Measurements from ENCODE around the gene TNS4.
A peak's percentile ranks its signal among the peaks of the same experiment; 100 is the strongest.

TNS4 gene

GRCh38 chr17:40453881-40454612 is 47.4 kb downstream of the TNS4 start:
- DNase-seq, result no peak

GRCh38 chr17:40452921-40453378 is 48.5 kb downstream of the TNS4 start:
- DNase-seq, result no peak

DNA sequence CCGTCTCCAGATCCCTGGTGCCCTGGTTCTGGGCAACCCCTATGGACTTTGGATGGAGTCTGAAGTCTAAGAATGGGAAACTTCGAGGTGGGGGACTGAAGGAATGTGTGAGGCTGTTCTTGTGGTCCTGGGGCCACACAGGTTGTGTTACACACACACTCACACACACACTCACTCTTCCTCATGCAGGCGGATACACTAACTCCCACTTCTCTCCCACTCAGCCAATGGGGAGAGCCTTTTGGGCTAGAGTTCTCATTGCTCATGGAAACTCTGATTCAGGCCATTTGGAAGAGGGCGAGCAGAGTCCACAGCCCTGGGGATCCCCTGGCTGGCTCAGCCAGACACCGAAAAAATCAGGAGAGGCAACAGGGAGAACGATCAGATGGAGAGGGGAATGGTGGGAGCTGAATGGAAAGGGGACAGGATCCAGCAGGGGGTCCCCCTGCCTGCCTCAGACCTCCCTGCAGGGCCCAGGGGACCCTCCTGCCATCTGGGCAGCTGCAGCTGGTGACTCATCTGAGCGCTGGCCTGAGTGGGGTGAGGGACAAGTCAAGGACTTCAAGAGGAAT is 49.1 kb downstream of the TNS4 start:
- no peak for DNase-seq

- peak; percentile 71 for DNase-seq
Measured at GRCh38 chr17:40451420-40451819, 50.0 kb downstream of the TNS4 start.

DNA sequence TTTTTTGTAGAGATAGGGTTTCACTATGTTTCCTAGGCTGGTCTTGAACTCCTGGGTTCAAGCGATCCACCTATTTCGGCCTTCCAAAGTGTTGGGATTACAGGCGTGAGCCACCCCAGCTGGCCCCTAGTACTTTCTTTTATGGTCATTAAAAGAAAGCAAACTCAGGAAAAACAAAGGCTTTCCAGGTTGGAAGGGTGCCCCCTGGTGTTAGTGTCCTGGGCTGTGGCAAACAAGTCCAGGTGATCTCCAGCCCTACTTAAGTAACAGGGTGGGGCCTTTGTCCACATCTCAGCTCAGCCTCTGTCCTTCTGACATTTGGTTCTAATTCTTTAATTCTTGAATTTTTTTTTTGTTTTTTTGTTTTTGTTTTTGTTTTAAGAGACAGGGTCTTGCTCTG is 51.2 kb downstream of the TNS4 start:
- DNase-seq, result no peak

DNA sequence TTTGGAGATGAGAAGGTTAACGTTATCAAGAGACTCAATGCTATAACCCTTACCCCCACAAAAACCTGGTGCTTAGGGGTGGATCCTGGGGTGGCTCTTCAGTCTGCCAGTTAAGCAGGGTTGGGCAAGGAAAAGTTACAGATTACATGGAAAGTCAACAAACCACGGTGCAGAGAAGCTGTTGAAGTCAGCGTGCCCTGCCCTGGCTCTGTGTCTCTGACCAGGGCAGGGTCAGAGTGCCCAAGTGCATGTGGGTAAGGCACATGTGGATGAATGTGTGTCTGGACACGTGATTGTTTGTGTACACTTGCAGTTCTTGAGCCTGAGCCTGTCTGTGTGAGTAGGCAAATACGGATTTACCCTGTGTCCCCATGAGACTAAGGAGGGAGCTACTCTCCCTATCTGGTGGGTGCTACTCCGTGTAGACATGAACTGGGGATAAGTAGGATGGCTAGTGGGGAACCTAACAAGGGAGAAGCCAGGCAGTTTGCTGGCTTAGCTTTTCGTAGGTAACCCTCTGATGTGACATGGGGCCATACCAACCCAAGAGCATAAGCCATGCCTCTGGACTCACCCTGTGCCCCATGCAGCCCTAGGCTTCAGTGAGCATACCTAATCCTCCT is 52.7 kb downstream of the TNS4 start:
- no peak for DNase-seq

GRCh38 chr17:40448213-40448638 is 53.2 kb downstream of the TNS4 start:
- DNase-seq, result no peak

- DNase-seq, result no peak
Measured at GRCh38 chr17:40447806-40448205, 53.6 kb downstream of the TNS4 start.

DNA sequence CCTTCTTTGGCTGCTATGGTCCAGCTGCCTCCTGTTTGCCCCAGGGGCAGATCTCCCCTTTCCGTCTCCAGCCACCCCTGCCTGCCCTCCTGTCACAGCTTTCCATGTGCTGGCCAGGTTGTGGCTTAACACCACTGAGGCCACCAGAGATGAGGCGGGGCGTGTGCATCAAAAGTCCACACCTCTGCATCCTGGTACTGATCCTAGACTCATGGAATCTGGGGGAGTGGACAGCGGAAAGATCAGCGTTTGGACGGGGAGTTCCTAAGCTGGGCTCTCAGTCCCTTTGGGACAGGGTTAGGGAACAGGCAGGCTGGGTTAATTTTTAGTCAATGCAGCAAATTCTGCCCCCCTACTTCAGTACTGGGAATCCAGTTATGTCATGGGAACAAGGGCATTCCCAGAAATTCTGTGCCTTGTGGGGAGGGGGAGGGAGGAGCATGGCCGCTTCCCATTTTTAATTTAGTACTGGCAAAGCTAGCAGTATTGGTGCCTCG is 54.2 kb downstream of the TNS4 start:
- no peak for DNase-seq

- no peak for DNase-seq
Measured at GRCh38 chr17:40445751-40446468, 55.5 kb downstream of the TNS4 start.

GRCh38 chr17:40443988-40444899 is 57.2 kb downstream of the TNS4 start:
- DNase-seq, result peak; percentile 57

DNA sequence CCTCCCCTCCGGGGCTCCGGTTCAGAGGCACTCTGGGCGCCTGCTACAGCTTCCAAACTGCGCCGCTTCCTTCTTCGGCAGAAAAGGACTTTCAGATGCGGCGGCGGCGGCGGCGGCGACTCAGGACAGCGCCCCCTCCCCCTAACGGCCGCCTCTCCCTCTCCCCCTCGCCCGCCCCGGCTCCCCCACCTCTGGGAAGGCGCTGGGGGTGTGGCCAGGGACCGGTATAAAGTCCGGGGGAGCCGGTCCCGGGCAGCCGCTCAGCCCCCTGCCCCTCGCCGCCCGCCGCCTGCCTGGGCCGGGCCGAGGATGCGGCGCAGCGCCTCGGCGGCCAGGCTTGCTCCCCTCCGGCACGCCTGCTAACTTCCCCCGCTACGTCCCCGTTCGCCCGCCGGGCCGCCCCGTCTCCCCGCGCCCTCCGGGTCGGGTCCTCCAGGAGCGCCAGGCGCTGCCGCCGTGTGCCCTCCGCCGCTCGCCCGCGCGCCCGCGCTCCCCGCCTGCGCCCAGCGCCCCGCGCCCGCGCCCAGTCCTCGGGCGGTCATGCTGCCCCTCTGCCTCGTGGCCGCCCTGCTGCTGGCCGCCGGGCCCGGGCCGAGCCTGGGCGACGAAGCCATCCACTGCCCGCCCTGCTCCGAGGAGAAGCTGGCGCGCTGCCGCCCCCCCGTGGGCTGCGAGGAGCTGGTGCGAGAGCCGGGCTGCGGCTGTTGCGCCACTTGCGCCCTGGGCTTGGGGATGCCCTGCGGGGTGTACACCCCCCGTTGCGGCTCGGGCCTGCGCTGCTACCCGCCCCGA is 58.0 kb downstream of the TNS4 start, which contains the start of gene IGFBP4:
IGFBP4 (plus strand) TSS at position 255 of the 792 bp plus-strand sequence; CDS start at position 541, 286 bp downstream.
- peak; percentile 92 for DNase-seq

DNA sequence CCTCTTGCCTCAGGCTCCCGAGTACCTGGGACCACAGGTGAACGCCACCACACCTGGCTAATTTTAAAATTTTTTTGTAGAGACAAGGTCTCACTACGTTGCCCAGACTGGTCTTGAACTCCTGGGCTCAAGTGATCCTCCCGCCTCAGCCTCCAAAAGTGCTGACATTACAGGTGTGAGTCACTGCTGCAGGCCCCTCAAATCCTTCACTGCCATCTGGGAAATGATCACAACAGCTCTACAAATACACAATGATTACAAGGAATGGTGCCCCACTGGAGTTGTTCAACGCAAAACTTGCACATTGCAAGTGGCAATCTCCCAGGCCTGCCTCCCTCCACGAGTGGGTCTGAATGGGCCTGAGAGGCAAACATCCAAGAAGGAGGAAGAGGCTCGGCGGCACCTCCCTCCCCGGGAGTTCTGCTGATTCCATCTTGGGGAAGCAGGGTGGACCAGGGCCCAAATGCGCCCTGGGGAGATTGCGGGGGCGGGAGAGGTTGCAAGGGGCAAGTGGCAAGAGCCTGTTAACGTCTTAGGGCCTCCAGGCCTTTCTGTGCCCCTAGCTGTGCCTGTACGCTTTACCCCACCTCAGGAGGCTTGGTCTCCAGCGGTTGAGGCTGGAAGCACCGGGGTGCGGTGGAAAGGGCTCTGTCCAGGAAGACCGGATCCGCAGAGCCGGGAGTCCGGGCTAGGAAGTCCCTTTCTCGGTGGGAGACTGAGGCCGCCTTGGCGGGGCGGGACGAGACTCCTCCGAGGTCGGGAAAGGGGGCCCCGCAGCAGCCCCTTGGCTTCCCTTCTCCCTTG is 58.8 kb downstream of the TNS4 start:
- no peak for DNase-seq

DNA sequence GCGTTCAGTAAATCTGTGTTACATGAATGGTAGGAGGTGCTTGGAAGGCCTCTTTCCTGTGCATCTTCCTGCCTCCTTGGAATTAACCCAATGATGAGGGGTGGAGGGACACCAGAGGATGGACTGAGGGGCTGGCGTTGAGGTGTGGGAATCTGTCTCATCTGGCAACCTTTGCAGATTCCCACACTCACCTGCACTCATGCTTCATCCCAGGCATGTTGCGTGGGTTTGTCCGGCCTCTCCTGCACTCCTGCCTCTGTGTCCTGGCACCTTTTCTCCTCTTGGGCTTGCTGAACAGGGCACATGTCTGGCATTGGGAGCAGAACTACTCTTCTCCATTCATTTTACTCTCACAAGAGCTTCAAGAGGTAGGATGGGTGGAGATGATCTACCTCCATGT is 61.3 kb downstream of the TNS4 start:
- no peak for DNase-seq

DNA sequence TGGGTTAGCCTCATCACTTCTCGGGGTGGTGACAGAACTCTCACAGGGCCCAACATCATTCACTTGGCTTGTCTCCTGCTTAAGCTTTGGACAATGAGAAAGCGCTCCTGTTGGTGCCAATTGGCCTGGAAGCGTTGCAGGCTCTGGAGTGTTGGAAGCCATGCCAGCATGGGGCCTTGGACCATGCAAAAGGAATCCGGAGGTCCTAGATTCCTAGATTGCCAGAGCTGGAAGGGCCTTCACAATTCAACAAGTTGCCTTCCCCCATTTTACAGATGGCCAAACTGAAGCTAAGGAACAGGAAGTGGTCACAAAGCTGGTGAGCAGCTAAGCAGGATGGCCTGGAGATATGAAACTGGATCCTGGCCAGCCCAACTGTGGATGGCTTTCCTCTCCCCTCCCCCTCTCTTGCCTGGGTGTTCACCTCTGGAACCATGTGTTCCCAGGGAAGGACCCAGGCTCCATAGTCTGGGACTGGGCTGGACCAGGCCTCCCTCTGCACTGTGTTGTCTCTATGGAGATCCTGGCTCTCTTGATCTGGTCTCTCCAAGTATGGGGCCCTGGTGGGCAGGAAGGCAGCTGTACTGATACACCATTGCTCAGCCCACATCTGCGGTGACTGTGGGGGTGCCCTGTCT is 64.2 kb downstream of the TNS4 start:
- DNase-seq, result no peak

DNA sequence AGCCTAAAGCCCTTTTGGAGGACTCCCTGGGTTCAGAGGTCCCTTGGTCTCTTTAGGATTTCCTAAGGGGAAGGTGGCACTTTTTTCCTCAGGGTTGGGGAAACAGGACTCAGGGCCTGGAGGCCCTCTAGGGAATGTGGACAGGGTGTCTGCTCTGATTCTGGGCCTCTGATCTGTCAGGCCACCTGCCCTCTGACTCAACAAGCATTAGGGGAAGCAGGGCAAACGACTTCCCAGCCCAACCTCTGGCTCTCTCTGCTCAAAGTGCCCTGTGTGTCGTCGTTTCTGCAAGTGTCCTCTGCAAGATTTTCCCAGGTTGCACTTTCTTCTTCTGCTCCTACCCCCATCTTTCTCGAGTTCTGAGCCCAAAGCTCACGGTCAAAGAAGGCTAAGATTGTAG is 64.8 kb downstream of the TNS4 start:
- DNase-seq, result no peak

DNA sequence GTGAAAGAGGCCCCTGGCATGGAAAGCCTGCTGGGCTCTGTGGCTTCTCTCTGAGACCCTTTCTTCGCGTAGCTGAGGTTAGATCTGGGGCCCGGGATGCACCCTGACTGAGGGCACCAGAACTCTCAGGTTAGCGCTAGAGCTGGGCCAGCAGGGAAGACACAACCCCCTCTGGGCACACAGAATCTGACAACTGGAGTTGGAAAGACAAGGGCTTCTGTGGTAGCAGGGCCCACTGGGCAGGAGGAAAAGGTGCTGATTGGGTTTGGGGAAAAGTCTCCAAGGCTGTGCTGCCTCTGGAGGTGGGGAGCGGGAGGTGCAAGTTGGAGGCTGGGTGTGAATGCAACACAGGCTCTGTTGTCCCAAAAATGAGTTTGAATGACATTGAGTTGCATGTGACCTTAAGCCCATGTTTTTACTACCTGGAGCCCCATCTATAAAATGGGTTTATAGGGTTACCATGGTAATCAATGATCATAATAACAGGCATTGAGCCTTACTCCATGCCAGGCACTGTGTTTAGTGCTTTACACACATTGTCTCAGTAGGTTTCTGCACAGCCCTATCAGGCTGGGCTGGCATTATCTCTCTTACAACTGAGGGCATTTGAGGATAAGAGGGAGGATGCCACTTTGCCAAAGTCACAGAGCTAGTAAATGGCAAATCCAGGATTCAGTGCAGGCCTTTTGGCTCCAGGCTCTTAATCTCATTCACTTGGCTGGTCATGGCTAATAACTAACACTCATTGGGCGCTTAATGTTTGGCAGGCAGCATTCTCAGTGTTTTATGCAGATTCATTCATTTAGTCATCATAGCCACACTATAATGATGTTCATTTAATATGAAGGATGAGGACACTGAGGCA is 67.6 kb downstream of the TNS4 start:
- DNase-seq, result no peak

- peak; percentile 51 for DNase-seq
Measured at GRCh38 chr17:40432864-40433528, 68.4 kb downstream of the TNS4 start.
